Rectal smooth muscle tissue (tissue), 1 donor: Measurements from ENCODE around the gene MYO3B.

Experiments
- H3K27ac ChIP-seq: one replicate; pipeline ENCODE4 v1.7.0; 2013; ENCODE audit warnings: low read depth, low read length, inconsistent platforms
- H3K27me3 ChIP-seq: one replicate; pipeline ENCODE4 v1.7.0; 2013; ENCODE audit warnings: low read length; ENCODE audit not compliant: control insufficient read depth, insufficient read depth
- H3K36me3 ChIP-seq: one replicate; pipeline ENCODE4 v1.7.0; 2013; ENCODE audit warnings: low read length; ENCODE audit not compliant: control insufficient read depth, insufficient read depth
- H3K4me1 ChIP-seq: one replicate; pipeline ENCODE4 v1.7.0; 2013; ENCODE audit warnings: low read length; ENCODE audit not compliant: control insufficient read depth, insufficient read depth
- H3K4me3 ChIP-seq: one replicate; pipeline ENCODE4 v1.7.0; 2013; ENCODE audit warnings: low read length
- H3K9ac ChIP-seq: one replicate; pipeline ENCODE4 v1.7.0; 2013; ENCODE audit warnings: low read length

Gene MYO3B

GRCh38 chr2:170350929-170351826 is 173.2 kb downstream of the MYO3B start:
- Histone ChIP-seq H3K4me1 (no peaks in the 10 kb centered on the region), H3K27me3 (no peaks in the 10 kb centered on the region), H3K27ac (no peak overlapping the region), H3K4me3 (no peak overlapping the region), H3K9ac (no peak overlapping the region), H3K36me3 (no peaks in the 10 kb centered on the region)

- no peak overlapping the region for H3K27ac ChIP-seq
- H3K9ac ChIP-seq, result no peak overlapping the region
Measured at GRCh38 chr2:170353723-170354122, 175.8 kb downstream of the MYO3B start.

GRCh38 chr2:170354388-170354787 is 176.4 kb downstream of the MYO3B start:
- Histone ChIP-seq H3K4me3 (no peak overlapping the region), H3K27me3 (no peaks in the 10 kb centered on the region), H3K9ac (no peak overlapping the region), H3K4me1 (no peaks in the 10 kb centered on the region), H3K36me3 (no peaks in the 10 kb centered on the region), H3K27ac (no peak overlapping the region)

More at GRCh38 chr2:170353723-170354122, 175.8 kb downstream of the MYO3B start:
- Histone ChIP-seq H3K4me3 (no peak overlapping the region), H3K27me3 (no peaks in the 10 kb centered on the region), H3K4me1 (no peaks in the 10 kb centered on the region), H3K36me3 (no peaks in the 10 kb centered on the region)

GRCh38 chr2:170354855-170355780 is 177.2 kb downstream of the MYO3B start:
- Histone ChIP-seq H3K27ac (no peak overlapping the region), H3K9ac (no peak overlapping the region), H3K4me1 (no peaks in the 10 kb centered on the region), H3K27me3 (no peaks in the 10 kb centered on the region), H3K36me3 (no peaks in the 10 kb centered on the region), H3K4me3 (no peak overlapping the region)

- Histone ChIP-seq H3K4me3 (no peak overlapping the region), H3K36me3 (no peaks in the 10 kb centered on the region), H3K9ac (no peak overlapping the region), H3K27ac (no peak overlapping the region), H3K4me1 (no peaks in the 10 kb centered on the region), H3K27me3 (no peaks in the 10 kb centered on the region)
Measured at GRCh38 chr2:170359466-170359865, 181.5 kb downstream of the MYO3B start.

- H3K27me3 ChIP-seq, result no peaks in the 10 kb centered on the region
- H3K4me1 ChIP-seq, result no peaks in the 10 kb centered on the region
- H3K4me3 ChIP-seq, result no peak overlapping the region
- H3K9ac ChIP-seq, result no peak overlapping the region
- no peak overlapping the region for H3K27ac ChIP-seq
- H3K36me3 ChIP-seq, result no peaks in the 10 kb centered on the region
Measured at GRCh38 chr2:170360546-170361089, 182.7 kb downstream of the MYO3B start.

GRCh38 chr2:170361090-170361936 is 183.4 kb downstream of the MYO3B start:
- Histone ChIP-seq H3K36me3 (no peaks in the 10 kb centered on the region), H3K4me3 (no peak overlapping the region), H3K27me3 (no peaks in the 10 kb centered on the region), H3K9ac (no peak overlapping the region), H3K4me1 (no peaks in the 10 kb centered on the region), H3K27ac (no peak overlapping the region)

GRCh38 chr2:170362313-170362870 is 184.4 kb downstream of the MYO3B start:
- H3K4me1 ChIP-seq, result no peaks in the 10 kb centered on the region
- no peak overlapping the region for H3K27ac ChIP-seq
- H3K9ac ChIP-seq, result no peak overlapping the region
- H3K4me3 ChIP-seq, result no peak overlapping the region
- no peaks in the 10 kb centered on the region for H3K36me3 ChIP-seq
- H3K27me3 ChIP-seq, result no peaks in the 10 kb centered on the region

GRCh38 chr2:170362871-170363631 is 185.1 kb downstream of the MYO3B start:
- no peak overlapping the region for H3K9ac ChIP-seq
- no peaks in the 10 kb centered on the region for H3K36me3 ChIP-seq
- no peak overlapping the region for H3K4me3 ChIP-seq
- H3K4me1 ChIP-seq, result no peaks in the 10 kb centered on the region
- no peaks in the 10 kb centered on the region for H3K27me3 ChIP-seq
- no peak overlapping the region for H3K27ac ChIP-seq

GRCh38 chr2:170365003-170365402 is 187.1 kb downstream of the MYO3B start:
- H3K9ac ChIP-seq, result no peak overlapping the region
- no peak overlapping the region for H3K4me3 ChIP-seq
- H3K27me3 ChIP-seq, result no peaks in the 10 kb centered on the region
- no peaks in the 10 kb centered on the region for H3K36me3 ChIP-seq
- no peaks in the 10 kb centered on the region for H3K4me1 ChIP-seq
- H3K27ac ChIP-seq, result no peak overlapping the region

- no peaks in the 10 kb centered on the region for H3K27me3 ChIP-seq
- H3K27ac ChIP-seq, result no peak overlapping the region
- H3K9ac ChIP-seq, result no peak overlapping the region
- H3K4me1 ChIP-seq, result no peaks in the 10 kb centered on the region
- no peaks in the 10 kb centered on the region for H3K36me3 ChIP-seq
- no peak overlapping the region for H3K4me3 ChIP-seq
Measured at GRCh38 chr2:170365686-170366085, 187.7 kb downstream of the MYO3B start.
